WERI-Rb-1 (cell line): ENCODE data around the gene GGCX.

Experiments
- DNase-seq: peaks from one replicate; pipeline ENCODE4 v3.0.0-alpha.2; 2020
- H3K27ac ChIP-seq: fragments of 250-450 bp; sonication (Bioruptor Pico); 2 replicates; pipeline ENCODE4 v1.5.1; 2020; ENCODE audit warnings: mild to moderate bottlenecking, moderate library complexity
- H3K27me3 ChIP-seq: fragments of 250-450 bp; sonication (Bioruptor Pico); 2 replicates; pipeline ENCODE4 v1.5.1; 2021; ENCODE audit warnings: mild to moderate bottlenecking, low read depth, moderate library complexity; ENCODE audit not compliant: insufficient read depth, severe bottlenecking
- H3K36me3 ChIP-seq: fragments of 250-450 bp; sonication (Bioruptor Pico); 2 replicates; pipeline ENCODE4 v1.5.1; 2020; ENCODE audit warnings: mild to moderate bottlenecking, moderate library complexity
- H3K4me3 ChIP-seq: 2 replicates; pipeline ENCODE4 v1.5.1; 2011; ENCODE audit warnings: low read depth, mild to moderate bottlenecking, control low read depth, low read length
- H3K9me3 ChIP-seq: fragments of 250-450 bp; sonication (Bioruptor Pico); 2 replicates; pipeline ENCODE4 v1.5.1; 2021; ENCODE audit warnings: mild to moderate bottlenecking, moderate library complexity; ENCODE audit not compliant: severe bottlenecking
- TF ChIP-seq, protein P1 (sequence below): IDR thresholded peaks from 2 replicates; pipeline ENCODE4 v1.5.1; 2011; ENCODE audit warnings: low read depth, mild to moderate bottlenecking, control low read depth, inconsistent platforms, low read length

Gene GGCX

DNA sequence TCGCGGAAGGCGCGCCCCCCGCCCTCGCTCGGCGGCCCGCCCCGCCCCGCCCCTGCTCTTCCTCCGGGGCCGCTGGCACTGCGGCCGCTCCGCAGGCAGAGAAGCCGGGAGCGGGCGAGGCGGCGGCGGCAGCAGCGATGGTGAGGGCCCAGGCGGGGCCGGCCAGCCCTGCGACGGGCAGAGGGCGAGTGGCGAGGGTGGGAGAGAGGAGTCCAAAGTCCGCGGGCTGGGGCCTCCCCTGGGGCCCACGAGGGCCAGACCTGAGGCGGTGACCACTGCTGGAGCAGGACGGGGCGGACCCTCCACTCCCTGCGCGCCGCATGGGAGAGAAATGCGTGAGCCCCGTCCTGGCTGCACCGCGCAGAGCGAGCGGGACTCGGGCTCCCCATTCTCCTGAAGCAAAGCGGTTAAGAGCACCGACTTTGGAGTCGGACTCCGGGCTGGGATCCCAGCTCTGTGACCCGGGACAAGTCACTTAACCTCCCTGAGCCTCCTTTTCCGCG lies 23.1 kb upstream of the GGCX start, which contains the start of gene VAMP5:
VAMP5 (plus strand) TSS at position 78 of the 503 bp plus-strand sequence; CDS start at position 138, 60 bp downstream.
- no peaks in the 10 kb centered on the region for H3K36me3 ChIP-seq
- H3K9me3 ChIP-seq: no peaks in the 10 kb centered on the region
- TF ChIP-seq, protein P1, sequence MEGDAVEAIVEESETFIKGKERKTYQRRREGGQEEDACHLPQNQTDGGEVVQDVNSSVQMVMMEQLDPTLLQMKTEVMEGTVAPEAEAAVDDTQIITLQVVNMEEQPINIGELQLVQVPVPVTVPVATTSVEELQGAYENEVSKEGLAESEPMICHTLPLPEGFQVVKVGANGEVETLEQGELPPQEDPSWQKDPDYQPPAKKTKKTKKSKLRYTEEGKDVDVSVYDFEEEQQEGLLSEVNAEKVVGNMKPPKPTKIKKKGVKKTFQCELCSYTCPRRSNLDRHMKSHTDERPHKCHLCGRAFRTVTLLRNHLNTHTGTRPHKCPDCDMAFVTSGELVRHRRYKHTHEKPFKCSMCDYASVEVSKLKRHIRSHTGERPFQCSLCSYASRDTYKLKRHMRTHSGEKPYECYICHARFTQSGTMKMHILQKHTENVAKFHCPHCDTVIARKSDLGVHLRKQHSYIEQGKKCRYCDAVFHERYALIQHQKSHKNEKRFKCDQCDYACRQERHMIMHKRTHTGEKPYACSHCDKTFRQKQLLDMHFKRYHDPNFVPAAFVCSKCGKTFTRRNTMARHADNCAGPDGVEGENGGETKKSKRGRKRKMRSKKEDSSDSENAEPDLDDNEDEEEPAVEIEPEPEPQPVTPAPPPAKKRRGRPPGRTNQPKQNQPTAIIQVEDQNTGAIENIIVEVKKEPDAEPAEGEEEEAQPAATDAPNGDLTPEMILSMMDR: no peak
- H3K27me3 ChIP-seq: no peaks in the 10 kb centered on the region
- H3K27ac ChIP-seq: no peak within 1 kb of the TSS
- no peak for DNase-seq
- H3K4me3 ChIP-seq: no peak within 1 kb of the TSS

DNA sequence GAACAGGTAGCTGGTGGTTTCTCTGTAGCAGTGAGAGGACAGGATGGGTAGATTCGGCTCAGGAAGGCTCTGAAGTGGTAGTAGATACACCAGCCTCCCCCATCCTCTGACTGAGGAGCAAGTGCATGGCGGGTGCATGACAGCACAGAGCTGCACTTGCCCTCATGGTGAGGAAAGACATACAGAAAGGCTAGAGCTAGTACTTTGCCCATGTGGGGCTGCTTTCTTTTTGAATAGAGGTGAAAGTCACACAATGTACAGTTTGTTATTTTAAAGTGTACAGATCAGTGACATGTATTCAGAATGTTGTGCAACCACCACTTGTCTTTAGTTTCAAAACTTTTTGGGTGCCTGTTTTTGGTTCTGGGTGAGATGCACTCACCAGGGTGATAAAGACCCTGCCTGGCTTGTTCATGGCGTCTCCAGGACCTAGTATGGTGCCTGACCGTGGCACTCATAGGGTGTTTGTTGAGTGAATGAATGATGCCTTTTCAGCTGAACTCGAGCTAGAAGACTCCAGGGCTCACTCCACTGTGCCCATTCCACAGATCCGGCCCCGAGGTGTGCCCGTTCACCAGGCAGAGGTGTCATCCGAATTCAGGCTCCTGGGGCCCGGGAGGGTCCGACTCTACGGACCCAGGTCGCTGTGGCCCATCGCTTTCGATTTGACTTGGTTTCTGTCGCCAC lies 22.5 kb upstream of the GGCX start:
- Histone ChIP-seq H3K36me3 (no peaks in the 10 kb centered on the region), H3K27me3 (no peaks in the 10 kb centered on the region), H3K4me3 (no peak overlapping the region), H3K9me3 (no peaks in the 10 kb centered on the region), H3K27ac (no peak overlapping the region)
- TF ChIP-seq, protein P1: no peak
- no peak for DNase-seq

DNA sequence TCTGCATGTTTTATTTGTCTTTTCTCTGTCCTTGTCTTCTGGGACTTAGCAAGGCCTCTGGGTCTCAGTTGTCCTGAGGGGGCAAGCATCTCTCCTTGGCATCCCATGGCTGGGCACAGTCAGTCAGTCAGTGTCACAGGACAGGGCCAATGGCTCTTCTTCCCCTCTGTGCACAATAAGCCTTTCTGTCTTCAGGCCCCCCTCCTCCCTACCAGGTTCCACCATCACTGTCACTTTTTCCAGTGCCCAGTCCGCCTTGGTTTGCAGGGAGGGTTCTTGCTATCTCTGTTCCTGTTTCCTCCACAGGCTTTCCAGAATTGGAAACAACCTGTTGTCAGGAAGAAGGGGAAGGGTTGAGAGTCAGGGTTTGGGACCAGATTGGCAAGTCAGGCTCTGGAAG lies 21.2 kb upstream of the GGCX start:
- no peak for DNase-seq
- TF ChIP-seq, protein P1: no peak
- no peak overlapping the region for H3K27ac ChIP-seq
- H3K4me3 ChIP-seq: no peak overlapping the region
- no peaks in the 10 kb centered on the region for H3K27me3 ChIP-seq
- no peaks in the 10 kb centered on the region for H3K36me3 ChIP-seq
- no peaks in the 10 kb centered on the region for H3K9me3 ChIP-seq

DNA sequence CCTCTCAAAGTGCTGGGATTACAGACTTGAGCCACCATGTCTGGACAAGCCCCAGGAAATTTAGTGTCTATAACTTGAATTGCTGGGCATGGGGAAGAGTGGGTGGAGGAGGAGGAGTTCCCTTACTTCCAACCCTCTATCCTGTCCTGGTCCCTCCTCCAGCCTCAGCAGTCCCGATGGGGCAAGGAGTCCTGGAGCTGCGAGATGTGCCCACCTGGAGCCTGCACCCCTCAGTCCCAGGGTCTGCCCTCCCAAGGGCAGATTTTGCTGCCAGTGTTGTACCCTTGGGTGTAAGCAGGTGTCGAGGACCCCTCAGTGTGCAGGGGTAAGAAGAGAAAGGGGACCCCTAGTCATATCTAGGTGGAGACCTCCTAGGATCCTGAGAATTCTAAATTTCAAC lies 18.9 kb upstream of the GGCX start:
- H3K4me3 ChIP-seq: no peak overlapping the region
- DNase-seq: no peak
- no peaks in the 10 kb centered on the region for H3K27me3 ChIP-seq
- no peaks in the 10 kb centered on the region for H3K9me3 ChIP-seq
- TF ChIP-seq, protein P1: no peak
- H3K36me3 ChIP-seq: no peaks in the 10 kb centered on the region
- no peak overlapping the region for H3K27ac ChIP-seq

DNA sequence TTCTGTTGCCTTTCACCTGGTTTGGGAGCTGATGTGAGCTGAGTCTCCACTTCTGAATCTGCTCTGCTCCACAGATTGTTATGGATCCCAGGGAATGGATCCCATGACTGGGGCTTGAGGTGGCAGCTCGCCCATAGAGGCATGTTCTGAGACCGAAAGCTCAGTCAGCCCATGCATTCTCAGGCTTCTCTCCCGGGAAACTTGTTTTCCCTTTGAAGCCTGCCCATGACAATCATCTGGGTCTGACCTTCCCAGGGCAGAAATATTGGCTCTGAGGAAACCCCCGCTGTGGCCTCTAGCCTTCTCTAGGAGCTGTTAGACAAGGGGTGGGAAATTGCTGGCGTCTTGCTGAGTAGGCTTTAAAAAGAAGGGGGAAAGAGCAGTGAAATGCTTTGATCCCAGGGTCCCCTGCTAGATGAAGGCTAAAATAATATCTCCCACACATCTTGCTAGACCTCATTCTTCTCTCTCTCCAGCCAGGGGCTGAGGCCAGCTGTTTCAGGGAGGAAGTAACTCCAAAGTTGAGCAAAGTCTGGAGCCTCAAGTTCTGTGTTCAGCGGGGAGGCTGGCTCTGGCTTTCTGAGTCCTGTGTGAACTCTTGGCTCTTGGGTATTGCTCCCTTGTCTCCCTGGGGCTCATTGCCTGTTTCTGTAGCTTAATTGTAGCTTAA lies 18.1 kb upstream of the GGCX start:
- H3K27me3 ChIP-seq: no peaks in the 10 kb centered on the region
- H3K4me3 ChIP-seq: no peak overlapping the region
- TF ChIP-seq, protein P1: no peak
- DNase-seq: no peak
- no peaks in the 10 kb centered on the region for H3K9me3 ChIP-seq
- no peak overlapping the region for H3K27ac ChIP-seq
- H3K36me3 ChIP-seq: no peaks in the 10 kb centered on the region
